Parathyroid adenoma (tissue), 2 donors: Measurements from ENCODE around the gene LRRC37A2.
"Not testable (repeated sequence)": the region's sequence is repeated elsewhere in the genome, so short reads cannot be mapped to it uniquely, and the experiment has no call there.

Source experiments
- H2AFZ ChIP-seq: fragments of 300-600 bp; sonication (generic); one replicate; pipeline ENCODE4 v1.7.0; 2017; ENCODE audit warnings: antibody characterized with exemption, mild to moderate bottlenecking
- H3K27ac ChIP-seq: fragments of 300-600 bp; sonication (generic); one replicate; pipeline ENCODE4 v1.7.0; 2017
- H3K27me3 ChIP-seq: fragments of 300-600 bp; sonication (generic); one replicate; pipeline ENCODE4 v1.7.0; 2017; ENCODE audit warnings: low read length; ENCODE audit not compliant: control insufficient read depth, insufficient read depth
- H3K36me3 ChIP-seq: fragments of 300-600 bp; sonication (generic); one replicate; pipeline ENCODE4 v1.7.0; 2017; ENCODE audit warnings: low read length; ENCODE audit not compliant: control insufficient read depth, insufficient read depth
- H3K4me1 ChIP-seq: fragments of 300-600 bp; sonication (generic); one replicate; pipeline ENCODE4 v1.7.0; 2017; ENCODE audit warnings: control low read depth
- H3K4me2 ChIP-seq: fragments of 300-600 bp; sonication (generic); one replicate; pipeline ENCODE4 v1.7.0; 2017; ENCODE audit warnings: low read length
- H3K4me3 ChIP-seq: fragments of 300-600 bp; sonication (generic); one replicate; pipeline ENCODE4 v1.7.0; 2017; ENCODE audit warnings: low read depth, low read length
- H3K79me2 ChIP-seq: fragments of 300-600 bp; sonication (generic); one replicate; pipeline ENCODE4 v1.7.0; 2017; ENCODE audit warnings: control low read depth
- H3K9ac ChIP-seq: fragments of 300-600 bp; sonication (generic); one replicate; pipeline ENCODE4 v1.7.0; 2017; ENCODE audit warnings: mild to moderate bottlenecking
- H3K9me3 ChIP-seq: fragments of 300-600 bp; sonication (generic); one replicate; pipeline ENCODE4 v1.7.0; 2017; ENCODE audit warnings: low read length; ENCODE audit not compliant: control insufficient read depth
- donor health status: primary hyperparathyroidism.

The LRRC37A2 gene

GRCh38 chr17:46559155-46559554 lies 46.9 kb downstream of the LRRC37A2 start:
- H2AFZ ChIP-seq, H3K79me2 ChIP-seq, H3K4me1 ChIP-seq, H3K36me3 ChIP-seq, H3K9ac ChIP-seq, H3K9me3 ChIP-seq, H3K4me2 ChIP-seq, H3K4me3 ChIP-seq, H3K27ac ChIP-seq, H3K27me3 ChIP-seq: not testable (repeated sequence)

DNA sequence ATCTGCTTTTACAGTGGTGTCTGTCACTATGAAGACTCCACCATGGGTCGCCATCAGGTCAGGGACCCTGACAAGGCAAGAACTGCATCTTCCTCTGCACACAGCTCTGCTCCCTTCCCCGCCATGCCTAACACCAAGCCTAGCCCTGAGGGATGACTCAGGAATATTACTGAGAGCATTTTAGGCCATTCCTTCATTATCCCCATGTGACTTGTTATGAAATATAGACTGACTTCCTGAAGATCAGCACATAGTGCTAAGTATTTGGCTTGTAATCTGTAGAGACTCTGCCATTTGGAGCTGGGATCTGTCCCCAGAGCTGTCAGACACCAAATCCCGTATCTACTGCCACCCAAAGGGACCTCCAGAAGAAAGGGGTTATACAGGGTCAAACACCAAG lies 47.8 kb downstream of the LRRC37A2 start:
- not testable (repeated sequence) for H3K27ac ChIP-seq, H3K9ac ChIP-seq, H3K4me3 ChIP-seq, H3K4me1 ChIP-seq, H3K27me3 ChIP-seq, H3K36me3 ChIP-seq, H3K4me2 ChIP-seq, H2AFZ ChIP-seq, H3K9me3 ChIP-seq, H3K79me2 ChIP-seq

DNA sequence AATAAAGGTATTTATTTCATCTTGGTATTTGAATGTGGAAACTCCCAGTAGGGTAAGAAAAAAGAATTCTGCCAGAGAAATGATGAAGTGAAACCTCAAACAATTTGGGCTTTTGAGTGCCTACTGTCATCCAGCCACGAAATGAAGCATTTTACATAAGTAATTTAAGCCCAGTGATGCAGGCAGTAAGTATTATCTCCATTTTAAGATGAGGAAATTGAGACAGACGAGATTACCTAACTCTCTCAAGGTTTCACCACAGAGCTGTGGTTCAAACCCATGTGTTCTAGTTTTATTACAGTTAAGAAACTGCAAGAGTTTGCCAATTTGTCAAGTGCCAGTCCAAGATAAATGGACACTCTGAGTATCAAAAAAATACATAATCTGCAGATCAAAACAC lies 54.0 kb downstream of the LRRC37A2 start:
- H3K9ac ChIP-seq, H3K27ac ChIP-seq, H3K36me3 ChIP-seq, H3K27me3 ChIP-seq, H3K9me3 ChIP-seq, H3K79me2 ChIP-seq, H2AFZ ChIP-seq, H3K4me3 ChIP-seq, H3K4me1 ChIP-seq, H3K4me2 ChIP-seq: not testable (repeated sequence)

DNA sequence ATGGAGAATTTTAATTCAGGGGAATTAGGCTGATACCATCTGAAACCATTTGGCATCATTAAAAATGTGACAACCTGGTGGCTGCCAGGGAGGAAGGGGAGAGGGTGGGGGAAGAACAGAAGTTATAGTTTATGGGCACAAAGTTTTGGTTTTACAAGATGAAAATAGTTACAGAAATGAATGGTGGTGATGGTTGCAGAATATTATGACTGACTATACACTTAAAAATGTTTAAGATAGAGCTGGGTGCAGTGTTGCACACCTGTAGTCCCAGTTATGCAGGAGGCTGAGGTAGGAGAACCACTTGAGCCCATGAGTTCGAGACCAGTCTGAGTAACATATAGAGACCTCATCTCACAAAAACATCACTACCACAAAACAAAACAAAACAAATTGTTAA lies 54.7 kb downstream of the LRRC37A2 start:
- not testable (repeated sequence) for H3K27me3 ChIP-seq, H2AFZ ChIP-seq, H3K4me3 ChIP-seq, H3K9ac ChIP-seq, H3K27ac ChIP-seq, H3K9me3 ChIP-seq, H3K4me1 ChIP-seq, H3K79me2 ChIP-seq, H3K4me2 ChIP-seq, H3K36me3 ChIP-seq

DNA sequence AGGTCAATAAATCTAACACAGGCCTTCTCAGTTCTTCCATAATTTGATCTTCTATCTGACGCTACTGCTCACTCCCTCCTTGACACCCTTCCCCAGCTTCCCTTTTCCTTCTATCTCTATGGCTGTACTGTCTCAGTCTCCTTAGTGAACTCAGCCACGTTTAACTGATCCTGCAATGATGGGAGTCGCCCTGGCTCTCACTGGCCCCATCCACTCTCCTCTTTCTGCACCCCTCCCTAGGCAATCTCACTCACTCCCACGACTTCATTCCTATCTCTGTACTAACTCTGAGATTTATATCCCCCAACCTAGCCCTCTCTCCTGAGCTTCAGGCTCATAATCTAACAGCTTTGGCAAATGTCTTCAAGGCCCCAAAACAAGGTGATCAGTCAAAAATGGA lies 59.5 kb downstream of the LRRC37A2 start:
- H3K4me1 ChIP-seq, H3K79me2 ChIP-seq, H3K36me3 ChIP-seq, H3K27me3 ChIP-seq, H2AFZ ChIP-seq, H3K27ac ChIP-seq, H3K9me3 ChIP-seq, H3K9ac ChIP-seq, H3K4me3 ChIP-seq, H3K4me2 ChIP-seq: not testable (repeated sequence)

DNA sequence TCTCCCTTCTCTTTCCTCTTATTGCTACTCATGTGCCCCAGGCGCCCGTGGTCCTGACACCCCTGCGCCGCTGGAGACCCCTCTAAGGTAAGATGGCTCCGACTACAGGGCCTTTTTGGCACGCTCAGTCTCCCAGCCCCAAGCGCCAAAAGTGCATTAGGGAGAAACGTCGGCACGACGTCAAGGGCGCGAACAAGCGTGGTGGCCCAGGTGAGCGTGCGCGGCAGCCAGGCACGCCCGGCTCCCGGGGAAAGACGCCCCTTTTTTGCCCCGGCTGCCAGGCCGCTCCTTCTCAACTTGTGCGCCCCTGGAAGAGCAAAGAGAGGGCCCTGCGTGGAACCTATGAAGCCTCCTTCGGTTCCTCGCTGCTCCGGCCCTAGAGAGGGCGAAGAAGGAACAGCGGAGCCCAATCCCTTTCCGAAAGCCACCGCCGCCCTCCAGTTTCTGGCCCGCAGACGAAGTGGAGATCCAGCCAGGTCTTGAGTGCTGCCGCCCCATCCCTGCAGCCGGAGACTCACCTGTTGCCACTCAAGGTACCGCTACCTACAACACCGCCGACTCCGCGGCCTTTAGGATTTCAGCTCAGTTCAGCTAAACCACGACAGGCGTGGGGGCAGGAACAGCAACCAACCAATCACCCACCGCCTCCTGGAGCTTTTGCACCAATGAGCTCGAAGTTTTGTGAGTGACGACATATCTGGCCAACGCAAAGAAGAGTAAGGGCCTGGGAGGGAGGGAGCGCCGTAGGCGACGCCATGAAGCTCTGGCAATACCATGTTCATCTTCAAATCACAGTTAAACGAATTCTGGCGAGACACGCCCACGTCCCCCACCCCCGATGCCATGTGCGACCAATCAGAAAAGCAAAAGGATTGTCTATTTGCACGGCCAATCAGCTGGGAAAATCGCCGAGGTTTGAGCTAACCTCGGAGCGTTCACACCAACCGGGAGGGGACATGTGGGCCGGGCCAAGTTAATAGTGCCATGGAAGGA lies 67.1 kb downstream of the LRRC37A2 start, which contains the start of gene ARL17A:
ARL17A (minus strand) TSS at position 609 of the 993 bp plus-strand sequence. CDS start 3,369 bp downstream, outside the sequence.
- Histone ChIP-seq H3K4me2 (peak within 1 kb of the TSS; percentile 38), H3K4me3 (peak within 1 kb of the TSS; percentile 31), H2AFZ (peak within 1 kb of the TSS; percentile 81), H3K27ac (peak within 1 kb of the TSS; percentile 75)
- H3K79me2 ChIP-seq, H3K9me3 ChIP-seq, H3K36me3 ChIP-seq, H3K9ac ChIP-seq, H3K27me3 ChIP-seq, H3K4me1 ChIP-seq: not testable (repeated sequence)

DNA sequence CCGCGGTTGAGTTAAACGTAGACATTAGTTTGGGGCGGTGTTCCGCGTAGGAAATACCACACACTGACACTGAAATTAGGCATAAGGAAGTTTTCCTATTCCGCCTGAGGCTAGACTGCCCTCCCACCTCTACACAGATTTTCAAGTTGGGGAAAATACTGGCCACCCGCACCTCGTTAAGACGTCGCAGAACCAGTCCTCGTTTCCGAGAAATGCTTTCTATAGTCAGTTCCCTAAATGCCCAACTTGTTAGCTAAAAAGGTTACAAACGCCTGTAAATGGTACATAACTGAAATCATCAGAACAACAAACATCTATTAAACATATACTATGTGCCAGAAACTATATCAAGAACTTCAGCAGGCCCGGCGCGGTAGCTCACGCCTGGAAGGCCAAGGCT lies 67.8 kb downstream of the LRRC37A2 start:
- Histone ChIP-seq H3K4me3 (peak overlapping the region; percentile 31), H3K27ac (peak overlapping the region; percentile 75)

GRCh38 chr17:46585444-46585843 lies 73.2 kb downstream of the LRRC37A2 start:
- H3K9ac ChIP-seq, H3K36me3 ChIP-seq, H3K79me2 ChIP-seq, H3K27me3 ChIP-seq, H3K4me3 ChIP-seq, H3K9me3 ChIP-seq, H2AFZ ChIP-seq, H3K4me1 ChIP-seq, H3K27ac ChIP-seq, H3K4me2 ChIP-seq: not testable (repeated sequence)

More for the DNA sequence above, 67.8 kb downstream of the LRRC37A2 start:
- H3K9ac ChIP-seq, H3K9me3 ChIP-seq, H3K4me1 ChIP-seq, H3K79me2 ChIP-seq, H3K36me3 ChIP-seq, H3K27me3 ChIP-seq: not testable (repeated sequence)
- peak overlapping the region; percentile 81 for H2AFZ ChIP-seq
- peak overlapping the region; percentile 38 for H3K4me2 ChIP-seq

DNA sequence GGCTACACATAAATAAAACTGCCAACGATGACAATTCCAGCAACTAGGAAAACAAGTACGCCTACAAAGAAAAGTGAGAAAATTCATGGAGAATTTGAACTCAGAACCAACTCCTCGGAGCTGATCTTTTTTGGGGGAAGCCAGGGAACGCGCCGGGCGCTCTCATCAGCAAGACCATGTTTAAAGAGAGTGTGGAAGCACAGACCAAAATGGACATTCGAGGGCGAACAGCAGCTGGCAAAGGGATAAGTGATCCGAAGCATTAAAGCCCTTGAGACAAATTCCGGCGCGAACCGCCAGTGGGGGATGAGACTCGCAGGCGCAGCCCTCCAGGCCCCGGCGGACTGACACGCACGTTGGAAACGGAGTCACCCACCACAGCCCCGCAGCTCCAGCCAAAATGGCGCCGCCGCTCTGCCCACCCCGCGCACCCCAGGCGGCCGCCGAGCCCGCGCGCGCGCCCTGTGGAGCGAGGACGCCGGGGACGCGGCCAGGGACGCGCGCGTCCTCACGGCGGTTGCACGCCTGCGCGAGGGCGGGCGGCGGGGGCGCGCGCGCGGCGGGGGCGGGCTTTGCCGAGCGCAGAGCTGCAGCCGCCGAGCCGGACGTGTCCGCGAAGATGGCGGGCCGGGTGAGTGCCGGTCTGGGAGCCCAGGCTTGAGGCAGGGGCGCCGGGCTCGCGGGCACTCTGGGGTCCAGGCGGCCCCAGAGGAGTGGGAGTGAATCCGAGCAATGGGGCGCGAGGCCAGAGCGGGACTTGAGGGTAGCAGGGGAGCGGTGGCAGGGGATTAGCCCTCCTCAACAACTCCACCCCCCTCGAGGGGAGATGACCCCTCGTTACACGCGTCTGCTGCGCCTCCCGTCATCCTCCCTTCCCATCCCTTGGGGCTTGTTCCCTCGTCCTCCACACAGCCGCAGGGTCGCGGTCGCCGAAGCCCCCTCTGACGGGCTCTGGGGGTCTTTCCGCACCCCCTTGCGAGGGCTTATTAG lies 78.2 kb downstream of the LRRC37A2 start, which contains the start of gene NSF:
NSF (plus strand) TSS at position 513 of the 990 bp plus-strand sequence; CDS start at position 620, 107 bp downstream.
- not testable (repeated sequence) for H3K4me3 ChIP-seq, H3K4me1 ChIP-seq, H3K9ac ChIP-seq, H3K36me3 ChIP-seq, H3K79me2 ChIP-seq, H3K4me2 ChIP-seq, H3K9me3 ChIP-seq, H2AFZ ChIP-seq, H3K27me3 ChIP-seq, H3K27ac ChIP-seq

DNA sequence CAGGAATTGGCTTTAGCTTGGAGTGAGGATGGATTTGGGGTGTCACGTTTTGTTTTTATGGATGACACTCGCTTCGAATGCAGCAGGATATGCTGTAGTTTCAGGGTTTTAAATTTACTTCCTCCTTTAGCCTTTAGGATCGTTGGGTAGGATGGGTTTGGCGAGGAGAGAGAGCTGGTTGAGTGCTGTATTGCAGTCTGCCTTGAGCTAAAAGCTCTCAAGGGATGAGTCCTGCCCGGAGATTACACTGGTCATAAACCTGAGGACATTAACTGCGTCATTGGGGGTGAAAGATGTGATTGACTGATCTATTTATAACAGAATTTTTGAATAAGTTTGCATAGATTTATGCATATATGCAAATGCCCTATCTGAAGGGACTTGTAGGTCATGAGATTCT lies 79.1 kb downstream of the LRRC37A2 start:
- H3K4me2 ChIP-seq, H3K27ac ChIP-seq, H3K9ac ChIP-seq, H3K9me3 ChIP-seq, H3K4me3 ChIP-seq, H3K27me3 ChIP-seq, H2AFZ ChIP-seq, H3K4me1 ChIP-seq, H3K36me3 ChIP-seq, H3K79me2 ChIP-seq: not testable (repeated sequence)
